Measurements from ENCODE around the gene EMILIN3.

Gene EMILIN3

GRCh38 chr20:41355192-41355591 is 11.4 kb downstream of the EMILIN3 start:
- H3K4me3 ChIP-seq (ENCODE audit: low read depth, low read length), result no peak overlapping the region
- H3K27me3 ChIP-seq (ENCODE audit: insufficient read depth, low read length), result no peaks in the 10 kb centered on the region
- no peak overlapping the region for H2AFZ ChIP-seq (ENCODE audit: low read length, unreplicated experiment)
- no peaks in the 10 kb centered on the region; the same call in 1 of the 2 replicates for H3K36me3 ChIP-seq (ENCODE audit: insufficient read depth, low read length)
- no peak overlapping the region for H3K27ac ChIP-seq (ENCODE audit: low read depth, low read length)
- no peaks in the 10 kb centered on the region for H3K4me1 ChIP-seq (ENCODE audit: control insufficient read depth, insufficient read depth, low read length, unreplicated experiment)
- H3K79me2 ChIP-seq (ENCODE audit: control insufficient read depth, insufficient read depth, low read length, unreplicated experiment), result no peaks in the 10 kb centered on the region

GRCh38 chr20:41353530-41353929 is 13.1 kb downstream of the EMILIN3 start:
- no peaks in the 10 kb centered on the region for H3K4me1 ChIP-seq (ENCODE audit: control insufficient read depth, insufficient read depth, low read length, unreplicated experiment)
- no peak overlapping the region for H3K27ac ChIP-seq (ENCODE audit: low read depth, low read length)
- H2AFZ ChIP-seq (ENCODE audit: low read length, unreplicated experiment), result no peak overlapping the region
- H3K4me3 ChIP-seq (ENCODE audit: low read depth, low read length), result no peak overlapping the region
- no peaks in the 10 kb centered on the region for H3K27me3 ChIP-seq (ENCODE audit: insufficient read depth, low read length)
- no peaks in the 10 kb centered on the region for H3K79me2 ChIP-seq (ENCODE audit: control insufficient read depth, insufficient read depth, low read length, unreplicated experiment)
- H3K36me3 ChIP-seq (ENCODE audit: insufficient read depth, low read length), result no peaks in the 10 kb centered on the region; the same call in 1 of the 2 replicates

GRCh38 chr20:41352666-41353065 is 14.0 kb downstream of the EMILIN3 start:
- H3K27ac ChIP-seq (ENCODE audit: low read depth, low read length), result no peak overlapping the region
- H3K79me2 ChIP-seq (ENCODE audit: control insufficient read depth, insufficient read depth, low read length, unreplicated experiment), result no peaks in the 10 kb centered on the region
- H3K4me1 ChIP-seq (ENCODE audit: control insufficient read depth, insufficient read depth, low read length, unreplicated experiment), result no peaks in the 10 kb centered on the region
- no peak overlapping the region for H3K4me3 ChIP-seq (ENCODE audit: low read depth, low read length)
- H3K27me3 ChIP-seq (ENCODE audit: insufficient read depth, low read length), result no peaks in the 10 kb centered on the region
- no peaks in the 10 kb centered on the region; the same call in 1 of the 2 replicates for H3K36me3 ChIP-seq (ENCODE audit: insufficient read depth, low read length)
- no peak overlapping the region for H2AFZ ChIP-seq (ENCODE audit: low read length, unreplicated experiment)

DNA sequence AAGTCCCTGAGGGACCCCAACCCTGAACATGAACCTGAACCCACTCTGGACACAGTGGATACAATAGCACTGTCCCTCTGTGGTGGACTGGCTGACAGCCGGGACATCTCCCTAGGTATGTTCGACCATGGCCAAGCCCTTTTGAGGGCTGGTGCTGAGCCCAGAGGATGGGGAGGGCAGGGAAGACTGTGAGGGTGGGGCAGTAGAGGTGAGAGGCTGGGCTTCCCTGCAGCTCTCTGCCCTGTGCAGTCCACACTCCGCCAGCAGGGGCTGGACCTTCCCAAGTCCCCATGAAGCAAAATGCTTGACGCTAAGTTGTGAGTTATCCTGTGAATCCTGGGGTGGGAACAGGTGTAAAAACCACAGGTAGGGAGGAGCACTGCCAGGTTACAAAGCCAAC is 14.5 kb downstream of the EMILIN3 start:
- Histone ChIP-seq H3K4me3 (ENCODE audit: low read depth, low read length) (no peak overlapping the region), H3K79me2 (ENCODE audit: control insufficient read depth, insufficient read depth, low read length, unreplicated experiment) (no peaks in the 10 kb centered on the region), H2AFZ (ENCODE audit: low read length, unreplicated experiment) (no peak overlapping the region), H3K4me1 (ENCODE audit: control insufficient read depth, insufficient read depth, low read length, unreplicated experiment) (no peaks in the 10 kb centered on the region), H3K36me3 (ENCODE audit: insufficient read depth, low read length) (no peaks in the 10 kb centered on the region; the same call in 1 of the 2 replicates), H3K27ac (ENCODE audit: low read depth, low read length) (no peak overlapping the region), H3K27me3 (ENCODE audit: insufficient read depth, low read length) (no peaks in the 10 kb centered on the region)

DNA sequence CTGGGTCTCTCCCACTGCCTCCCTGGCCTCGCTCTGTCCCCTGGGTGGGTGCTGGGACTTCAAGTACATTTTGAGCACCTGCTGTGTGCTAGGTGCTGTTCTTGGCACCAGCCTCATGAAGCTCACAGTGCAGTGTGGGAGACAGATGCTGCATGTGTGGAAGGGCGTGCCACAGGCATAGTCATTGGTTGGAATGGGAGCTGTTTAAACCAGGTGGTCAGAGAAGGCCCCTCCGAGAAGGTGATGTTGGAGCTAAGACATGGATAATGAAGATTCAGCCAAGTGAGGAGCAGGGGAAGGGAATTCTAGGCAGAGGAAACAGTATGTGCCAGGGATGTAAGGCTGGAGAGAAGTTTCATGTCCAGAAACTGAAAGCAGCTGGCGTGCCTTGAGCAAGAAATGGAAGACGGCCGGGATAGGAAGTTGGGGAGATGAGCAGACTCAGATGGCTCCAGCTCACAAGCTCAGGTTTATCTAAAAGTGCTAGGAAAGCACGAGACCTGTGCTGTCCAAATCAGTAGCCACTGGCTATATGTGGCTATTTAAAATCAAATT is 16.1 kb downstream of the EMILIN3 start:
- Histone ChIP-seq H3K79me2 (ENCODE audit: control insufficient read depth, insufficient read depth, low read length, unreplicated experiment) (no peaks in the 10 kb centered on the region), H3K4me3 (ENCODE audit: low read depth, low read length) (no peak overlapping the region), H2AFZ (ENCODE audit: low read length, unreplicated experiment) (no peak overlapping the region), H3K36me3 (ENCODE audit: insufficient read depth, low read length) (peaks cover 2% of the 10 kb centered on the region; the same call in 1 of the 2 replicates), H3K4me1 (ENCODE audit: control insufficient read depth, insufficient read depth, low read length, unreplicated experiment) (no peaks in the 10 kb centered on the region), H3K27ac (ENCODE audit: low read depth, low read length) (no peak overlapping the region), H3K27me3 (ENCODE audit: insufficient read depth, low read length) (no peaks in the 10 kb centered on the region)

GRCh38 chr20:41349943-41350342 is 16.7 kb downstream of the EMILIN3 start:
- Histone ChIP-seq H3K4me3 (ENCODE audit: low read depth, low read length) (no peak overlapping the region), H3K79me2 (ENCODE audit: control insufficient read depth, insufficient read depth, low read length, unreplicated experiment) (no peaks in the 10 kb centered on the region), H2AFZ (ENCODE audit: low read length, unreplicated experiment) (no peak overlapping the region), H3K4me1 (ENCODE audit: control insufficient read depth, insufficient read depth, low read length, unreplicated experiment) (no peaks in the 10 kb centered on the region), H3K27ac (ENCODE audit: low read depth, low read length) (no peak overlapping the region), H3K36me3 (ENCODE audit: insufficient read depth, low read length) (peaks cover 2% of the 10 kb centered on the region; the same call in 1 of the 2 replicates), H3K27me3 (ENCODE audit: insufficient read depth, low read length) (no peaks in the 10 kb centered on the region)

- peaks cover 2% of the 10 kb centered on the region; the same call in 1 of the 2 replicates for H3K36me3 ChIP-seq (ENCODE audit: insufficient read depth, low read length)
- no peak overlapping the region for H3K27ac ChIP-seq (ENCODE audit: low read depth, low read length)
- no peak overlapping the region for H2AFZ ChIP-seq (ENCODE audit: low read length, unreplicated experiment)
- no peaks in the 10 kb centered on the region for H3K27me3 ChIP-seq (ENCODE audit: insufficient read depth, low read length)
- no peak overlapping the region for H3K4me3 ChIP-seq (ENCODE audit: low read depth, low read length)
- peaks cover 4% of the 10 kb centered on the region for H3K79me2 ChIP-seq (ENCODE audit: control insufficient read depth, insufficient read depth, low read length, unreplicated experiment)
- H3K4me1 ChIP-seq (ENCODE audit: control insufficient read depth, insufficient read depth, low read length, unreplicated experiment), result no peaks in the 10 kb centered on the region
Observed at GRCh38 chr20:41349266-41349665, 17.4 kb downstream of the EMILIN3 start.

- Histone ChIP-seq H2AFZ (ENCODE audit: low read length, unreplicated experiment) (no peak overlapping the region), H3K79me2 (ENCODE audit: control insufficient read depth, insufficient read depth, low read length, unreplicated experiment) (peaks cover 5% of the 10 kb centered on the region), H3K4me3 (ENCODE audit: low read depth, low read length) (no peak overlapping the region), H3K27ac (ENCODE audit: low read depth, low read length) (no peak overlapping the region), H3K36me3 (ENCODE audit: insufficient read depth, low read length) (peaks cover 2% of the 10 kb centered on the region; the same call in 1 of the 2 replicates), H3K4me1 (ENCODE audit: control insufficient read depth, insufficient read depth, low read length, unreplicated experiment) (no peaks in the 10 kb centered on the region), H3K27me3 (ENCODE audit: insufficient read depth, low read length) (no peaks in the 10 kb centered on the region)
Observed at GRCh38 chr20:41348430-41349172, 18.0 kb downstream of the EMILIN3 start.

- H3K4me3 ChIP-seq (ENCODE audit: low read depth, low read length), result no peak overlapping the region
- no peak overlapping the region for H2AFZ ChIP-seq (ENCODE audit: low read length, unreplicated experiment)
- H3K27me3 ChIP-seq (ENCODE audit: insufficient read depth, low read length), result no peaks in the 10 kb centered on the region
- no peak overlapping the region for H3K27ac ChIP-seq (ENCODE audit: low read depth, low read length)
- peaks cover 2% of the 10 kb centered on the region; the same call in 1 of the 2 replicates for H3K36me3 ChIP-seq (ENCODE audit: insufficient read depth, low read length)
- peaks cover 6% of the 10 kb centered on the region for H3K79me2 ChIP-seq (ENCODE audit: control insufficient read depth, insufficient read depth, low read length, unreplicated experiment)
- H3K4me1 ChIP-seq (ENCODE audit: control insufficient read depth, insufficient read depth, low read length, unreplicated experiment), result no peaks in the 10 kb centered on the region
Observed at GRCh38 chr20:41347523-41348429, 18.8 kb downstream of the EMILIN3 start.

DNA sequence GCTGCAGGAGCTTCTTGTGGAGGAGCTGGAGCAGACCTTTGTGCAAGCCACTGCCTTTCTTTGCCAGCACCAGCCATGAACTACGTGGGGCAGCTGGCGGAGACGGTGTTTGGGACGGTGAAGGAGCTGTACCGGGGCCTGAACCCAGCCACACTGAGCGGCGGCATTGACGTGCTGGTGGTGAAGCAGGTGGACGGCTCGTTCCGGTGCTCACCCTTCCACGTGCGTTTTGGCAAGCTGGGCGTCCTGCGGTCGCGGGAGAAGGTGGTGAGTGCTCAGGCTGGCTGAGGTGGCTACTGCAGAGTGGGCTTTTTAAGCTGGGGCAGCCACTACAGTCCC is 20.9 kb downstream of the EMILIN3 start:
- no peak overlapping the region for H3K4me3 ChIP-seq (ENCODE audit: low read depth, low read length)
- peaks cover 23% of the 10 kb centered on the region for H3K79me2 ChIP-seq (ENCODE audit: control insufficient read depth, insufficient read depth, low read length, unreplicated experiment)
- no peaks in the 10 kb centered on the region for H3K27me3 ChIP-seq (ENCODE audit: insufficient read depth, low read length)
- peaks cover 9% of the 10 kb centered on the region for H3K4me1 ChIP-seq (ENCODE audit: control insufficient read depth, insufficient read depth, low read length, unreplicated experiment)
- H3K27ac ChIP-seq (ENCODE audit: low read depth, low read length), result no peak overlapping the region
- H3K36me3 ChIP-seq (ENCODE audit: insufficient read depth, low read length), result peaks cover 2% of the 10 kb centered on the region; the same call in 1 of the 2 replicates
- no peak overlapping the region for H2AFZ ChIP-seq (ENCODE audit: low read length, unreplicated experiment)

Data from ACC112 (cell line).